ENCODE results near the gene CLASRP. TPM values are rescaled to one million over a fixed set of nuclear protein-coding genes. Genes with fewer than 3 reads are reported as not detected.

CLASRP gene
- polyA plus RNA-seq, 1 donor from 2014 or later = 30.1 TPM

DNA sequence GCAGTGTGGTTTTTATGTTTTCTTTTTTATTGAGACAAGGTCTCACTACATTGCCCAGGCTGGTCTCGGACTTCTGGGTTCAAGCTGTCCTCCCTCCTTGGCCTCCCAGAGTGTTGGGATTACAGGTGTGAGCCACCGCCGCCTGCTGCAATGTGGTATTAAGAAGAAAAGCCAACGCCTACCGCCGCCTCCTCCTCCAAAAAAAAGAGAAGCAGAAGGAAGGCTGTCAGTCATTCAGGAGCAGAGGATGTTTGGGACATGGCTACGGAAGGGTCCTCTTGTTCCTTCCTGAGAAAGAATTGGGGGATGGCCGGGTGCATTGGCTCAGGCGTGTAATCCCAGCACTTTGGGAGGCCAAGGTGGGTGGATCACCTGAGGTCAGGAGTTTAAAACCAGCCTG lies 55.3 kb downstream of the CLASRP start:
- peaks cover 13% of the 10 kb centered on the region for H4K20me1 ChIP-seq (ENCODE audit: insufficient read depth)
- H3K27ac ChIP-seq (ENCODE audit: low read length) = peak overlapping the region; percentile 97
- no peaks in the 10 kb centered on the region for H3K9me3 ChIP-seq (ENCODE audit: low read length)
- H3K4me3 ChIP-seq (ENCODE audit: low read length) = peak overlapping the region; percentile 98
- H3K79me2 ChIP-seq (replicated peaks; ENCODE audit: insufficient read depth, low read length) = peaks cover 57% of the 10 kb centered on the region
- no peaks in the 10 kb centered on the region for H3K27me3 ChIP-seq (ENCODE audit: insufficient read depth, low read depth, low read length)
- no peak overlapping the region for H2AFZ ChIP-seq (ENCODE audit: low read depth, low read length)
- TF ChIP-seq EZH2 (IDR thresholded peaks at IDR 0.05; ENCODE audit: borderline replicate concordance, insufficient read depth, low read length, poor library complexity, severe bottlenecking) = no peak
- TF ChIP-seq RAD21 (conservative IDR thresholded peaks at IDR 0.05) = no peak
- no peak for TF ChIP-seq TAF1 (IDR thresholded peaks at IDR 0.05; ENCODE audit: low read depth)
- TF ChIP-seq, protein P1, sequence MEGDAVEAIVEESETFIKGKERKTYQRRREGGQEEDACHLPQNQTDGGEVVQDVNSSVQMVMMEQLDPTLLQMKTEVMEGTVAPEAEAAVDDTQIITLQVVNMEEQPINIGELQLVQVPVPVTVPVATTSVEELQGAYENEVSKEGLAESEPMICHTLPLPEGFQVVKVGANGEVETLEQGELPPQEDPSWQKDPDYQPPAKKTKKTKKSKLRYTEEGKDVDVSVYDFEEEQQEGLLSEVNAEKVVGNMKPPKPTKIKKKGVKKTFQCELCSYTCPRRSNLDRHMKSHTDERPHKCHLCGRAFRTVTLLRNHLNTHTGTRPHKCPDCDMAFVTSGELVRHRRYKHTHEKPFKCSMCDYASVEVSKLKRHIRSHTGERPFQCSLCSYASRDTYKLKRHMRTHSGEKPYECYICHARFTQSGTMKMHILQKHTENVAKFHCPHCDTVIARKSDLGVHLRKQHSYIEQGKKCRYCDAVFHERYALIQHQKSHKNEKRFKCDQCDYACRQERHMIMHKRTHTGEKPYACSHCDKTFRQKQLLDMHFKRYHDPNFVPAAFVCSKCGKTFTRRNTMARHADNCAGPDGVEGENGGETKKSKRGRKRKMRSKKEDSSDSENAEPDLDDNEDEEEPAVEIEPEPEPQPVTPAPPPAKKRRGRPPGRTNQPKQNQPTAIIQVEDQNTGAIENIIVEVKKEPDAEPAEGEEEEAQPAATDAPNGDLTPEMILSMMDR (IDR thresholded peaks at IDR 0.05; ENCODE audit: poor library complexity, severe bottlenecking) = no peak
- TF ChIP-seq, protein P2, sequence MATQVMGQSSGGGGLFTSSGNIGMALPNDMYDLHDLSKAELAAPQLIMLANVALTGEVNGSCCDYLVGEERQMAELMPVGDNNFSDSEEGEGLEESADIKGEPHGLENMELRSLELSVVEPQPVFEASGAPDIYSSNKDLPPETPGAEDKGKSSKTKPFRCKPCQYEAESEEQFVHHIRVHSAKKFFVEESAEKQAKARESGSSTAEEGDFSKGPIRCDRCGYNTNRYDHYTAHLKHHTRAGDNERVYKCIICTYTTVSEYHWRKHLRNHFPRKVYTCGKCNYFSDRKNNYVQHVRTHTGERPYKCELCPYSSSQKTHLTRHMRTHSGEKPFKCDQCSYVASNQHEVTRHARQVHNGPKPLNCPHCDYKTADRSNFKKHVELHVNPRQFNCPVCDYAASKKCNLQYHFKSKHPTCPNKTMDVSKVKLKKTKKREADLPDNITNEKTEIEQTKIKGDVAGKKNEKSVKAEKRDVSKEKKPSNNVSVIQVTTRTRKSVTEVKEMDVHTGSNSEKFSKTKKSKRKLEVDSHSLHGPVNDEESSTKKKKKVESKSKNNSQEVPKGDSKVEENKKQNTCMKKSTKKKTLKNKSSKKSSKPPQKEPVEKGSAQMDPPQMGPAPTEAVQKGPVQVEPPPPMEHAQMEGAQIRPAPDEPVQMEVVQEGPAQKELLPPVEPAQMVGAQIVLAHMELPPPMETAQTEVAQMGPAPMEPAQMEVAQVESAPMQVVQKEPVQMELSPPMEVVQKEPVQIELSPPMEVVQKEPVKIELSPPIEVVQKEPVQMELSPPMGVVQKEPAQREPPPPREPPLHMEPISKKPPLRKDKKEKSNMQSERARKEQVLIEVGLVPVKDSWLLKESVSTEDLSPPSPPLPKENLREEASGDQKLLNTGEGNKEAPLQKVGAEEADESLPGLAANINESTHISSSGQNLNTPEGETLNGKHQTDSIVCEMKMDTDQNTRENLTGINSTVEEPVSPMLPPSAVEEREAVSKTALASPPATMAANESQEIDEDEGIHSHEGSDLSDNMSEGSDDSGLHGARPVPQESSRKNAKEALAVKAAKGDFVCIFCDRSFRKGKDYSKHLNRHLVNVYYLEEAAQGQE (IDR thresholded peaks at IDR 0.05; ENCODE audit: borderline replicate concordance) = no peak
- no peak for TF ChIP-seq EP300 (conservative IDR thresholded peaks at IDR 0.05; ENCODE audit: poor library complexity, severe bottlenecking)
- no peak for TF ChIP-seq POLR2AphosphoS5 (IDR thresholded peaks at IDR 0.05)
- no peak for TF ChIP-seq SMC3 (conservative IDR thresholded peaks at IDR 0.05; ENCODE audit: poor library complexity)
- TF ChIP-seq MXI1 (conservative IDR thresholded peaks at IDR 0.05; ENCODE audit: poor library complexity, severe bottlenecking) = no peak
- H3K9me2 ChIP-seq (ENCODE audit: insufficient read depth, low read length) = no peaks in the 10 kb centered on the region
- H3F3A ChIP-seq (ENCODE audit: insufficient read depth, low read length, poor library complexity, severe bottlenecking) = peaks cover 7% of the 10 kb centered on the region
- H3K4me2 ChIP-seq (ENCODE audit: low read length) = peak overlapping the region; percentile 85
- peak overlapping the region; percentile 91 for H3K9ac ChIP-seq (ENCODE audit: low read length)
- H3K36me3 ChIP-seq (ENCODE audit: insufficient read depth, low read length) = no peaks in the 10 kb centered on the region

DNA sequence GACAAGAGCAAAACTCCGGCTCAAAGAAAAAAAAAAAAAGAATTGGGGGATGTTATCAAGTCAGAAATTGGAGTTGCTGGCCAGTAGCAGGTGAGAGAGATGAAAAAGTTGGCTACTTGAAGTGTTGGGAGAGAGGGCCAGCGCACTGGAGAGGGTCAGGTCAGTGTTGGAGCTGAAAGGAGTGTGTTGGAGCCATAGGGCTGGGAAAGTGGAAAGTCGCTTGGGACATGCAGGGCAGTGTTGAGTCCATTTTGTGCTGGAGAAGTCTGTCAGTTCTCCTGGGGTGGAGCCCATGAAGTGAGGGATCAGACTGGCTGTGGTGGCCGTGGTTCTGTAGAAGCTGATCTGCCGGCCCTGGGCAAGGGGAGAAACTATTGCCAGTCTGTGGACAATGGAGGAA lies 55.9 kb downstream of the CLASRP start:
- Histone ChIP-seq H3F3A (ENCODE audit: insufficient read depth, low read length, poor library complexity, severe bottlenecking) (peaks cover 7% of the 10 kb centered on the region), H3K4me2 (ENCODE audit: low read length) (peak overlapping the region; percentile 27), H3K27me3 (ENCODE audit: insufficient read depth, low read depth, low read length) (no peaks in the 10 kb centered on the region), H2AFZ (ENCODE audit: low read depth, low read length) (no peak overlapping the region), H3K9ac (ENCODE audit: low read length) (no peak overlapping the region), H3K79me2 (replicated peaks; ENCODE audit: insufficient read depth, low read length) (peaks cover 59% of the 10 kb centered on the region), H4K20me1 (ENCODE audit: insufficient read depth) (peaks cover 18% of the 10 kb centered on the region), H3K9me3 (ENCODE audit: low read length) (no peaks in the 10 kb centered on the region), H3K27ac (ENCODE audit: low read length) (no peak overlapping the region), H3K4me3 (ENCODE audit: low read length) (peak overlapping the region; percentile 98), H3K36me3 (ENCODE audit: insufficient read depth, low read length) (no peaks in the 10 kb centered on the region), H3K9me2 (ENCODE audit: insufficient read depth, low read length) (no peaks in the 10 kb centered on the region)
- TF ChIP-seq RAD21 (conservative IDR thresholded peaks at IDR 0.05) (no peak), TAF1 (IDR thresholded peaks at IDR 0.05; ENCODE audit: low read depth) (no peak), SMC3 (conservative IDR thresholded peaks at IDR 0.05; ENCODE audit: poor library complexity) (no peak), EP300 (conservative IDR thresholded peaks at IDR 0.05; ENCODE audit: poor library complexity, severe bottlenecking) (no peak), EZH2 (IDR thresholded peaks at IDR 0.05; ENCODE audit: borderline replicate concordance, insufficient read depth, low read length, poor library complexity, severe bottlenecking) (no peak)
- TF ChIP-seq, protein P2 (IDR thresholded peaks at IDR 0.05; ENCODE audit: borderline replicate concordance) = no peak
- TF ChIP-seq, protein P1 (IDR thresholded peaks at IDR 0.05; ENCODE audit: poor library complexity, severe bottlenecking) = no peak
